ENCODE results near the gene PUSL1. TPM values are rescaled to one million over a fixed set of nuclear protein-coding genes. Genes with fewer than 3 reads are reported as not detected.

PUSL1 gene
- total RNA-seq, 2 experiments from 2014 or later: 31.3 to 57.1 TPM

GRCh38 chr1:1355416-1355815 is 47.0 kb downstream of the PUSL1 start:
- no TSS peak for BruUV-seq (replicated peaks)
- DNase-seq (ENCODE audit: low spot score): no peak
- H3K4me2 ChIP-seq (ENCODE audit: low read length): no peak overlapping the region
- TF ChIP-seq CTCF (conservative IDR thresholded peaks at IDR 0.05; ENCODE audit: low read length): no peak
- TF ChIP-seq EZH2phosphoT487 (IDR thresholded peaks at IDR 0.05; ENCODE audit: borderline replicate concordance, low read depth, low read length): no peak
- H3K79me2 ChIP-seq (ENCODE audit: insufficient read depth, low read depth, low read length): no peaks in the 10 kb centered on the region
- no peaks in the 10 kb centered on the region for H4K20me1 ChIP-seq (ENCODE audit: insufficient read depth, low read length)
- no peak overlapping the region for H2AFZ ChIP-seq (ENCODE audit: low read length)
- no peak overlapping the region for H3K4me3 ChIP-seq (ENCODE audit: low read depth, low read length, poor library complexity, severe bottlenecking)
- no peaks in the 10 kb centered on the region for H3K9me2 ChIP-seq (ENCODE audit: insufficient read depth, low read length)
- no peaks in the 10 kb centered on the region for H3K36me3 ChIP-seq (ENCODE audit: insufficient read depth, low read length)
- ChIA-PET CTCF (ENCODE audit: unreplicated experiment) (no interaction called here), POLR2A (no interaction called here)
- H3K4me1 ChIP-seq (ENCODE audit: insufficient read depth, low read length, poor library complexity, severe bottlenecking): peaks cover 21% of the 10 kb centered on the region
- no peak overlapping the region for H3K27ac ChIP-seq (ENCODE audit: low read depth, low read length, poor library complexity, severe bottlenecking)
- H3K9me3 ChIP-seq (ENCODE audit: low read length): no peaks in the 10 kb centered on the region
- intact Hi-C loops (cut with micrococcal nuclease; ENCODE audit: unreplicated experiment): no loop called here

DNA sequence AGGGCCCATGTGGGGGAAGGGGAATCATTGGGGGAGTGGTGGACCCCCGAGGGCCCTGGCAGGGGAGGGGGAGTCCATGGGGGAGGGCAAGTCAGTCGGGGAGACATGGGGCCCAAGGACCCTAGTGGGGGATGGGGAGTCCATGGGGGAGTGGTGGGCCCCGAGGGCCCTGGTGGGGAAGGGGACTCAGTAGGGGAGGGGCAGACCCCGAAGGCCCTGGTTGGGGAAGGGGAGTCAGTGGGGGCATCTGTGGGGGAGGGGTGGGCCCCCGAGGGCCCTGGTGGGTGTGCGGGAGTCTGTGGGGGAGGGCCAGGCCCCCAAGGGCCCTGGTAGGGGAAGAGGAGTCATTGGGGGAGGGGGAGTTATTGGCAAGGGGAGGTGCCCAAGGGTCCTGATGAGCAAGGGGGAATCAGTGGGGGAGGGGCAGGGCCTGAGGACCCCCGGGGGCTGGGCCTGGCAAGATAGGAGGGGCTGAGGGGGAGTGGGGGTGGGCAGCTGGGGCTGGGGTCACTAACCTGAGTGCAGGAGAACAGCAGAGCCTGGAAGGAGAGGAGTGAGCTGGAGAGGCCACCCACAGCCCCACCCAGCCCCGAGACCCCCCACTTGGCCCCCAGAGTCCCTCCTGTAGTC is 47.9 kb downstream of the PUSL1 start:
- no peak overlapping the region for H3K4me2 ChIP-seq (ENCODE audit: low read length)
- CTCF ChIA-PET (ENCODE audit: unreplicated experiment): no interaction called here

More for the DNA sequence above, 47.9 kb downstream of the PUSL1 start:
- H2AFZ ChIP-seq (ENCODE audit: low read length): no peak overlapping the region
- DNase-seq (ENCODE audit: low spot score): no peak
- H3K4me1 ChIP-seq (ENCODE audit: insufficient read depth, low read length, poor library complexity, severe bottlenecking): peaks cover 21% of the 10 kb centered on the region
- no peak for TF ChIP-seq CTCF (conservative IDR thresholded peaks at IDR 0.05; ENCODE audit: low read length)
- TF ChIP-seq EZH2phosphoT487 (IDR thresholded peaks at IDR 0.05; ENCODE audit: borderline replicate concordance, low read depth, low read length): no peak
- POLR2A ChIA-PET: no interaction called here
- no peaks in the 10 kb centered on the region for H4K20me1 ChIP-seq (ENCODE audit: insufficient read depth, low read length)
- intact Hi-C loops (cut with micrococcal nuclease; ENCODE audit: unreplicated experiment): no loop called here
- H3K9me3 ChIP-seq (ENCODE audit: low read length): no peaks in the 10 kb centered on the region
- H3K9me2 ChIP-seq (ENCODE audit: insufficient read depth, low read length): no peaks in the 10 kb centered on the region
- no peak overlapping the region for H3K4me3 ChIP-seq (ENCODE audit: low read depth, low read length, poor library complexity, severe bottlenecking)
- no TSS peak for BruUV-seq (replicated peaks)
- H3K27ac ChIP-seq (ENCODE audit: low read depth, low read length, poor library complexity, severe bottlenecking): no peak overlapping the region
- H3K36me3 ChIP-seq (ENCODE audit: insufficient read depth, low read length): no peaks in the 10 kb centered on the region
- H3K79me2 ChIP-seq (ENCODE audit: insufficient read depth, low read depth, low read length): no peaks in the 10 kb centered on the region
